ENCODE measurements around the gene C1orf210. TPM values are rescaled to one million over a fixed set of nuclear protein-coding genes. Genes with fewer than 3 reads are reported as not detected.

The C1orf210 gene
- total RNA-seq, 1 experiment from 2014 or later: 7.6 TPM

DNA sequence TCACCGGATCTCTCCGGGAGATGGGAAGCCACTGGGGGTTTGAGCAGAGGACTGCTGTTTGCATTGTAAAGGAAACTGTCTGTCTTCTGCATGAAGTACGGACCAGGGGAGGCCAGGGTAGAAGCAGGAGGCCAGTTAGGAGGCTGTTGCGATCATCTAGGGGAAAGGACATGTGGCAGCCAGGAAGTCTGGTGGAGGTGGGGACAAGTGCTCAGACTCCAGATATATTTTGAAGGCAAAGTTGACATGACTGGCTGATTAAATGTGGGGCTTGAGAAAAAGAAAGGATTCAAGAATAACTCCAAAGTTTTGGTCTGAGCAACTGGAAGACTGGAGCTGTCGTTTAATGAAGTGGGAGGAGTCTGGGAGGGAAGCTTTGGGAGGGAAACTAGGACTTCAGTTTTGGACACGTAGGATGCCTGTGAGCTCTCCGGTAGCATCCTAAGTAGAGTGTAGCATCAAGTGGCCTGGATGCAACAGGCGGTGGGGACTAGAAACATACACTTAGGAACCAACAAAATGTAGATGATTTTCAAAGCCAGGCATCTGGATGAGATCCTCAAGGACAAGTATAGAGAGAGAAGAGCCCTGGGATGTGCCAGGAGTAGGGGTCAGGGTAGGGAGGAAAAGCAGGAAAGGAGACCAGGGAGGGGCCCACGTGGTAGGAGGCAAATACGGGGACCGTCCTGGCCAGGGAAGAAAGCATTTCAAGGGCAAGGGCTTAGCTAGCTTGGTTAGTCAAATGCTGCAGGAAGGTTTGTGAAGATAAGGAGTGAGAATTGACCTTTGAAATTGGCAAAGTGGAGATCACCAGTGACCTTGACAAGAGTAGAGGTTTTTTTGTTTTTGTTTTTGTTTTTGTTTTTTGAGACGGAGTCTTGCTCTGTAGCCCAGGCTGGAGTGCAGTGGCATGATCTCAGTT is 3.7 kb upstream of the C1orf210 start:
- ChIA-PET CTCF (no interaction called here), RAD21 (ENCODE audit: low non-redundant PET in 1 of 2, low total read pairs in 2 of 2, uncharacterized antibody in 2 of 2, unreplicated experiment in 2 of 2) (no interaction called here), POLR2A (no interaction called here)
- peaks cover 16 to 31% of the 10 kb centered on the region in 2 experiments; a peak in 3 of 4 replicates for H3K4me1 ChIP-seq (ENCODE audit: control insufficient read depth in 1 of 2, insufficient read depth in 2 of 2, low read length in 2 of 2)
- H4K20me1 ChIP-seq (ENCODE audit: insufficient read depth): no peaks in the 10 kb centered on the region
- H3K9me2 ChIP-seq (ENCODE audit: insufficient read depth): no peaks in the 10 kb centered on the region
- no peaks in the 10 kb centered on the region for H3K79me2 ChIP-seq (ENCODE audit: insufficient read depth, low read length)
- intact Hi-C loops (cut with micrococcal nuclease): no loop called here
- ATAC-seq: no peak
- no TSS peak for BruUV-seq (replicated peaks)
- no peaks in the 10 kb centered on the region for H3K36me3 ChIP-seq (ENCODE audit: control insufficient read depth in 1 of 2, insufficient read depth in 2 of 2, low read length in 2 of 2)
- H3K9me3 ChIP-seq (ENCODE audit: control insufficient read depth in 1 of 2, insufficient read depth in 1 of 2, low read depth in 1 of 2, low read length in 2 of 2): no peaks in the 10 kb centered on the region
- 0 out of 2 replicates have a peak, but pooled peaks cover 3% of the 10 kb centered on the region for H3K27me3 ChIP-seq (ENCODE audit: insufficient read depth, low read length)
- no peak overlapping the region for H3K9ac ChIP-seq (ENCODE audit: low read length)
- TF ChIP-seq SIN3A (IDR thresholded peaks at IDR 0.05; ENCODE audit: low read depth): no peak
- no peak for TF ChIP-seq CTCF (IDR thresholded peaks at IDR 0.05 in 2 of 3, conservative IDR thresholded peaks at IDR 0.05 in 1 of 3; ENCODE audit: borderline replicate concordance in 1 of 3, insufficient read depth in 1 of 3, low read depth in 2 of 3, low read length in 2 of 3)
- DNase-seq (ENCODE audit: low read depth, low spot score): no peak
- no peak overlapping the region for H3K4me3 ChIP-seq (replicated peaks in 1 of 2; ENCODE audit: low read depth in 1 of 2, low read length in 2 of 2)
- no peak overlapping the region for H2AFZ ChIP-seq (ENCODE audit: low read depth, low read length, poor library complexity, severe bottlenecking)
- H3K27ac ChIP-seq (ENCODE audit: low read depth, low read length): no peak overlapping the region
- H3K4me2 ChIP-seq (ENCODE audit: low read length): no peak overlapping the region

GRCh38 chr1:43288058-43288784 is 2.8 kb upstream of the C1orf210 start:
- Histone ChIP-seq H2AFZ (ENCODE audit: low read depth, low read length, poor library complexity, severe bottlenecking) (no peak overlapping the region), H3K4me3 (replicated peaks in 1 of 2; ENCODE audit: low read depth in 1 of 2, low read length in 2 of 2) (no peak overlapping the region), H3K4me1 (ENCODE audit: control insufficient read depth in 1 of 2, insufficient read depth in 2 of 2, low read length in 2 of 2) (peaks cover 14 to 27% of the 10 kb centered on the region in 2 experiments; a peak in 3 of 4 replicates), H3K4me2 (ENCODE audit: low read length) (no peak overlapping the region), H3K9me2 (ENCODE audit: insufficient read depth) (no peaks in the 10 kb centered on the region), H3K27ac (ENCODE audit: low read depth, low read length) (no peak overlapping the region), H3K79me2 (ENCODE audit: insufficient read depth, low read length) (no peaks in the 10 kb centered on the region), H3K9me3 (ENCODE audit: control insufficient read depth in 1 of 2, insufficient read depth in 1 of 2, low read depth in 1 of 2, low read length in 2 of 2) (no peaks in the 10 kb centered on the region), H3K27me3 (ENCODE audit: insufficient read depth, low read length) (0 out of 2 replicates have a peak, but pooled peaks cover 3% of the 10 kb centered on the region), H4K20me1 (ENCODE audit: insufficient read depth) (no peaks in the 10 kb centered on the region), H3K36me3 (ENCODE audit: control insufficient read depth in 1 of 2, insufficient read depth in 2 of 2, low read length in 2 of 2) (no peaks in the 10 kb centered on the region), H3K9ac (ENCODE audit: low read length) (no peak overlapping the region)
- ChIA-PET CTCF (no interaction called here), POLR2A (no interaction called here), RAD21 (ENCODE audit: low non-redundant PET in 1 of 2, low total read pairs in 2 of 2, uncharacterized antibody in 2 of 2, unreplicated experiment in 2 of 2) (no interaction called here)
- intact Hi-C loops (cut with micrococcal nuclease): no loop called here
- no peak for ATAC-seq
- DNase-seq (ENCODE audit: low read depth, low spot score): no peak
- TF ChIP-seq CTCF (IDR thresholded peaks at IDR 0.05 in 2 of 3, conservative IDR thresholded peaks at IDR 0.05 in 1 of 3; ENCODE audit: borderline replicate concordance in 1 of 3, insufficient read depth in 1 of 3, low read depth in 2 of 3, low read length in 2 of 3): no peak
- no peak for TF ChIP-seq POLR2AphosphoS5 (IDR thresholded peaks at IDR 0.05; ENCODE audit: low read depth, low read length)
- no peak for TF ChIP-seq YY1 (IDR thresholded peaks at IDR 0.05; ENCODE audit: extremely low read depth, insufficient replicate concordance, low read depth, low read length)
- no peak for TF ChIP-seq ELF1 (IDR thresholded peaks at IDR 0.05; ENCODE audit: borderline replicate concordance, low read depth)
- no peak for TF ChIP-seq TCF7L2 (IDR thresholded peaks at IDR 0.05; ENCODE audit: borderline replicate concordance, extremely low read depth, insufficient read depth, insufficient read length)
- no peak for TF ChIP-seq ZBTB33 (IDR thresholded peaks at IDR 0.05; ENCODE audit: extremely low read depth, insufficient replicate concordance, low read length)
- TF ChIP-seq SRF (IDR thresholded peaks at IDR 0.05; ENCODE audit: low read depth): no peak
- TF ChIP-seq FOSL1 (IDR thresholded peaks at IDR 0.05; ENCODE audit: low read depth): no peak
- no TSS peak for BruUV-seq (replicated peaks)
